HCT116 (cell line): ENCODE results near the gene SPTB. TPM values are rescaled to one million over a fixed set of nuclear protein-coding genes. Genes with fewer than 3 reads are reported as not detected.

Experiments
- ATAC-seq: fragments of 200-7000 bp; cut with Tn5 transposase; 2 replicates; pipeline ENCODE4 v1.9.1; 2020; ENCODE audit warnings: mild to moderate bottlenecking, moderate library complexity
- BruUV-seq: library from RNA; stranded (reverse); fragments of 400-500 nt; replicated peaks from 2 replicates; lab custom pipeline; 2021; lab: Mats Ljungman, UMichigan
- CTCF ChIA-PET: fragments of 300-600 bp; sonication (Branson Sonifier 250); formaldehyde crosslinking; loops from one replicate; lab custom pipeline; 2021; ENCODE audit warnings: antibody characterized with exemption; lab: Charles Lee
- POLR2A ChIA-PET: fragments of 300-600, 350-600 bp; sonication (Branson Sonifier 250); formaldehyde crosslinking; loops from one replicate; lab custom pipeline; 2021; ENCODE audit warnings: antibody characterized with exemption; lab: Charles Lee
- RAD21 ChIA-PET, 2 experiments: fragments of 300-600 bp; sonication (Branson Sonifier 250); formaldehyde crosslinking; loops; one replicate each; lab custom pipeline; 2023; ENCODE audit warnings: low total read pairs in 2 of 2; ENCODE audit not compliant: uncharacterized antibody in 2 of 2, unreplicated experiment in 2 of 2, low non-redundant PET in 1 of 2; lab: Charles Lee
- DNase-seq: peaks from one replicate; pipeline ENCODE4 v3.0.0-alpha.2; 2010; ENCODE audit warnings: low read depth, low spot score
- H2AFZ ChIP-seq: fragments of 200-600 bp; shearing (Covaris generic), sonication (generic); 2 replicates; pipeline ENCODE4 v1.6.1; 2017; ENCODE audit warnings: low read depth, mixed run types, mixed read lengths, antibody characterized with exemption, low read length; ENCODE audit not compliant: poor library complexity, severe bottlenecking
- H3K27ac ChIP-seq: 2 replicates; pipeline ENCODE4 v1.5.1; 2012; ENCODE audit warnings: low read depth, low read length
- H3K27me3 ChIP-seq: fragments of 200-600 bp; sonication (generic); 2 replicates; pipeline ENCODE4 v1.6.1; 2016; ENCODE audit warnings: mixed run types, low read length, mixed read lengths; ENCODE audit not compliant: insufficient read depth
- H3K36me3 ChIP-seq, 2 experiments: fragments of 200-500 bp in 1 of 2; fragments of 200-600 bp in 1 of 2; sonication (Bioruptor generic) in 1 of 2; sonication (generic) in 1 of 2; 2 replicates each; pipeline versions ENCODE4 v1.5.1 to v1.6.1; 2014 to 2016; ENCODE audit warnings: low read length in 2 of 2, inconsistent platforms in 1 of 2, mixed read lengths in 1 of 2, mixed run types in 1 of 2; ENCODE audit not compliant: insufficient read depth in 2 of 2, control insufficient read depth in 1 of 2
- H3K4me1 ChIP-seq, 2 experiments: fragments of 200-600 bp in 1 of 2; sonication (generic) in 1 of 2; 2 replicates each; pipeline versions ENCODE4 v1.5.1 to v1.6.1; 2012 to 2017; ENCODE audit warnings: low read length in 2 of 2, inconsistent platforms in 1 of 2, mild to moderate bottlenecking in 1 of 2, mixed read lengths in 1 of 2, mixed run types in 1 of 2, moderate library complexity in 1 of 2; ENCODE audit not compliant: insufficient read depth in 2 of 2, control insufficient read depth in 1 of 2
- H3K4me2 ChIP-seq: fragments of 200-600 bp; sonication (generic); 2 replicates; pipeline ENCODE4 v1.6.1; 2017; ENCODE audit warnings: mixed run types, low read length, mixed read lengths
- H3K4me3 ChIP-seq, 2 experiments: fragments of 200-600 bp in 1 of 2; sonication (generic) in 1 of 2; replicated peaks in 1 of 2; 2 replicates each; pipeline ENCODE4 v1.5.1; 2011 to 2016; ENCODE audit warnings: low read length in 2 of 2, control low read depth in 1 of 2, low read depth in 1 of 2, mild to moderate bottlenecking in 1 of 2, mixed read lengths in 1 of 2, mixed run types in 1 of 2
- H3K79me2 ChIP-seq: fragments of 200-600 bp; sonication (generic); 2 replicates; pipeline ENCODE4 v1.6.1; 2017; ENCODE audit warnings: mild to moderate bottlenecking, mixed run types, low read length, moderate library complexity, mixed read lengths; ENCODE audit not compliant: insufficient read depth
- H3K9ac ChIP-seq: fragments of 200-600 bp; sonication (generic); 2 replicates; pipeline ENCODE4 v1.6.1; 2016; ENCODE audit warnings: low read length, mixed read lengths
- H3K9me2 ChIP-seq: fragments of 200-600 bp; sonication (generic), shearing (Covaris generic); 2 replicates; pipeline ENCODE4 v1.6.1; 2017; ENCODE audit warnings: mixed run types, mild to moderate bottlenecking, moderate library complexity; ENCODE audit not compliant: insufficient read depth
- H3K9me3 ChIP-seq, 2 experiments: fragments of 200-500 bp in 1 of 2; fragments of 200-600 bp in 1 of 2; sonication (Bioruptor generic) in 1 of 2; sonication (generic) in 1 of 2; 2 replicates each; pipeline ENCODE4 v1.6.1; 2014 to 2017; ENCODE audit warnings: low read length in 2 of 2, mixed read lengths in 2 of 2, inconsistent platforms in 1 of 2, low read depth in 1 of 2, mild to moderate bottlenecking in 1 of 2, mixed run types in 1 of 2, moderate library complexity in 1 of 2; ENCODE audit not compliant: control insufficient read depth in 1 of 2, insufficient read depth in 1 of 2
- H4K20me1 ChIP-seq: fragments of 200-600 bp; sonication (generic), shearing (Covaris generic); 2 replicates; pipeline ENCODE4 v1.6.1; 2017; ENCODE audit warnings: mixed run types, mild to moderate bottlenecking, moderate library complexity; ENCODE audit not compliant: insufficient read depth
- CEBPB ChIP-seq: IDR thresholded peaks from 2 replicates; pipeline ENCODE4 v1.6.1; 2012; ENCODE audit warnings: low read depth
- EGR1 ChIP-seq: IDR thresholded peaks from 2 replicates; pipeline ENCODE4 v1.6.1; 2012; ENCODE audit warnings: low read depth
- ELF1 ChIP-seq: IDR thresholded peaks from 2 replicates; pipeline ENCODE4 v1.6.1; 2012; ENCODE audit warnings: low read depth, borderline replicate concordance
- EZH2phosphoT487 ChIP-seq: fragments of 200-600 bp; IDR thresholded peaks from 2 replicates; pipeline ENCODE4 v1.6.1; 2018; ENCODE audit warnings: antibody characterized with exemption, borderline replicate concordance
- POLR2A ChIP-seq: IDR thresholded peaks from 2 replicates; pipeline ENCODE4 v1.7.0; 2011; ENCODE audit warnings: borderline replicate concordance; ENCODE audit not compliant: insufficient read depth, insufficient read length; ENCODE audit errors: extremely low read depth
- POLR2AphosphoS5 ChIP-seq: IDR thresholded peaks from 2 replicates; pipeline ENCODE4 v1.6.1; 2011; ENCODE audit warnings: mild to moderate bottlenecking, low read depth, low read length, moderate library complexity
- RAD21 ChIP-seq: IDR thresholded peaks from 2 replicates; pipeline ENCODE4 v1.6.1; 2012; ENCODE audit warnings: low read depth, mild to moderate bottlenecking
- REST ChIP-seq: IDR thresholded peaks from 2 replicates; pipeline ENCODE4 v1.6.1; 2012; ENCODE audit warnings: low read depth
- SP1 ChIP-seq: IDR thresholded peaks from 2 replicates; pipeline ENCODE4 v1.6.1; 2012; ENCODE audit warnings: low read depth
- ZFX ChIP-seq: fragments of 450-650 bp; IDR thresholded peaks from 2 replicates; pipeline ENCODE4 v1.6.1; 2017
- intact Hi-C: fragments of 100-400 bp; cut with micrococcal nuclease; formaldehyde crosslinking; loops from 2 replicates; pipeline ENCODE4 v1.10.0; 2022
- total RNA-seq: library from RNA; stranded (reverse); gene quantifications from one replicate; pipeline ENCODE4 v1.2.1, GENCODE V29; 2021; ENCODE audit not compliant: unreplicated experiment
- TF ChIP-seq, protein P1 (sequence below), 3 experiments: fragments of 200-600 bp in 1 of 3; sonication (generic) in 1 of 3; IDR thresholded peaks in 2 of 3; conservative IDR thresholded peaks in 1 of 3; 2 replicates each; pipeline ENCODE4 v1.5.1; 2012 to 2017; ENCODE audit warnings: low read depth in 2 of 3, low read length in 2 of 3, antibody characterized with exemption in 1 of 3, borderline replicate concordance in 1 of 3, control low read depth in 1 of 3, mild to moderate bottlenecking in 1 of 3, mixed read lengths in 1 of 3, mixed run types in 1 of 3, moderate library complexity in 1 of 3; ENCODE audit not compliant: insufficient read depth in 1 of 3
- TF ChIP-seq, protein P2 (sequence below): IDR thresholded peaks from 2 replicates; pipeline ENCODE4 v1.6.1; 2012

Gene SPTB
- total RNA-seq, 1 experiment from 2014 or later: 4.2 TPM

DNA sequence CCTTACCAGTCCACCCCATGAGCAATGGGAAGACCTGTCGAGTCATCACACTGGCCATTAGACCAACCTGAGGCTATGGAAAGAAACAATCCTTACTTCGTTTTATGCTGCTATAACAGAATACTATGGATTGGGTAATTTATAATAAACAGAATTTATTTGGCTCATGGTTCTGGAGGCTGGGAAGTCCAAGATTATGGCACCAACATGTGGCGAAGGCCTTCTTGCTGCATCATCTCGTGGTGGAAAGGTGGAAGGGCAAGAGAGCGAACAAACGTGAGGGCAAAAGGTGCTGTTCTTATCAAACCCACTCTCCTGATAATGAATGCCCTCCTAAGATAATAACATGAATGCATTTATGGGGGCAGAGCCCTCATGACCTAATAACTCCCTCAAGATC is 9.6 kb upstream of the SPTB start:
- Histone ChIP-seq H2AFZ (no peak overlapping the region), H3K9me2 (no peaks in the 10 kb centered on the region), H3K4me1 (no peaks in the 10 kb centered on the region), H3K4me3 (no peak overlapping the region), H3K9ac (no peak overlapping the region), H4K20me1 (no peaks in the 10 kb centered on the region), H3K27ac (no peak overlapping the region), H3K27me3 (no peaks in the 10 kb centered on the region), H3K9me3 (no peaks in the 10 kb centered on the region), H3K4me2 (no peak overlapping the region), H3K79me2 (no peaks in the 10 kb centered on the region), H3K36me3 (no peaks in the 10 kb centered on the region)
- intact Hi-C loops: no loop called here
- RAD21 ChIA-PET: no interaction called here
- DNase-seq: no peak
- CTCF ChIA-PET: interaction anchor here (2.8 to 4.2 kb wide), 2 partner anchors 10 to 89 kb away, joined by 14 to 37 read pairs; partner anchors contain the start of gene SPTB
- TF ChIP-seq ELF1 (no peak), ZFX (no peak), SP1 (no peak)
- no TSS peak for BruUV-seq
- ATAC-seq: no peak
- POLR2A ChIA-PET: no interaction called here

GRCh38 chr14:64885559-64885958 is 5.9 kb upstream of the SPTB start:
- peaks cover 5 to 6% of the 10 kb centered on the region in 2 experiments; a peak in 2 of 4 replicates for H3K4me1 ChIP-seq
- no peak for DNase-seq
- BruUV-seq: no TSS peak
- no peaks in the 10 kb centered on the region for H3K79me2 ChIP-seq
- ChIA-PET CTCF (interaction anchor here (0.7 to 1.6 kb wide), 2 partner anchors 63 to 121 kb away, joined by 3 to 4 read pairs; no protein-coding TSS in a partner anchor), RAD21 (interaction anchor here in 1 of 2 experiments (1.3 kb wide), 1 partner anchor 62 kb away, joined by 3 read pairs; no protein-coding TSS in a partner anchor), POLR2A (no interaction called here)
- H3K9me2 ChIP-seq: no peaks in the 10 kb centered on the region
- intact Hi-C loops: no loop called here
- no peaks in the 10 kb centered on the region for H3K36me3 ChIP-seq
- H3K9ac ChIP-seq: no peak overlapping the region
- H3K9me3 ChIP-seq: no peaks in the 10 kb centered on the region
- TF ChIP-seq ZFX (no peak), EGR1 (no peak), RAD21 (no peak), CEBPB (no peak), POLR2AphosphoS5 (no peak), POLR2A (no peak), EZH2phosphoT487 (no peak), REST (no peak), ELF1 (no peak)
- TF ChIP-seq, protein P1, sequence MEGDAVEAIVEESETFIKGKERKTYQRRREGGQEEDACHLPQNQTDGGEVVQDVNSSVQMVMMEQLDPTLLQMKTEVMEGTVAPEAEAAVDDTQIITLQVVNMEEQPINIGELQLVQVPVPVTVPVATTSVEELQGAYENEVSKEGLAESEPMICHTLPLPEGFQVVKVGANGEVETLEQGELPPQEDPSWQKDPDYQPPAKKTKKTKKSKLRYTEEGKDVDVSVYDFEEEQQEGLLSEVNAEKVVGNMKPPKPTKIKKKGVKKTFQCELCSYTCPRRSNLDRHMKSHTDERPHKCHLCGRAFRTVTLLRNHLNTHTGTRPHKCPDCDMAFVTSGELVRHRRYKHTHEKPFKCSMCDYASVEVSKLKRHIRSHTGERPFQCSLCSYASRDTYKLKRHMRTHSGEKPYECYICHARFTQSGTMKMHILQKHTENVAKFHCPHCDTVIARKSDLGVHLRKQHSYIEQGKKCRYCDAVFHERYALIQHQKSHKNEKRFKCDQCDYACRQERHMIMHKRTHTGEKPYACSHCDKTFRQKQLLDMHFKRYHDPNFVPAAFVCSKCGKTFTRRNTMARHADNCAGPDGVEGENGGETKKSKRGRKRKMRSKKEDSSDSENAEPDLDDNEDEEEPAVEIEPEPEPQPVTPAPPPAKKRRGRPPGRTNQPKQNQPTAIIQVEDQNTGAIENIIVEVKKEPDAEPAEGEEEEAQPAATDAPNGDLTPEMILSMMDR (IDR thresholded peaks at IDR 0.05 in 2 of 3, conservative IDR thresholded peaks at IDR 0.05 in 1 of 3; ENCODE audit: borderline replicate concordance in 1 of 3, insufficient read depth in 1 of 3, low read depth in 2 of 3, low read length in 2 of 3): no peak
- TF ChIP-seq, protein P2, sequence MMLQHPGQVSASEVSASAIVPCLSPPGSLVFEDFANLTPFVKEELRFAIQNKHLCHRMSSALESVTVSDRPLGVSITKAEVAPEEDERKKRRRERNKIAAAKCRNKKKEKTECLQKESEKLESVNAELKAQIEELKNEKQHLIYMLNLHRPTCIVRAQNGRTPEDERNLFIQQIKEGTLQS: no peak
- H3K27me3 ChIP-seq: no peaks in the 10 kb centered on the region
- H4K20me1 ChIP-seq: no peaks in the 10 kb centered on the region
- H3K4me3 ChIP-seq: no peak overlapping the region
- no peak overlapping the region for H3K27ac ChIP-seq
- no peak overlapping the region for H2AFZ ChIP-seq
- no peak overlapping the region for H3K4me2 ChIP-seq
- no peak for ATAC-seq
